Lower leg skin (tissue), 3 donors: ENCODE results near the gene MYO5A.

ENCODE experiments used
- POLR2A ChIP-seq, 2 donors: fragments of 450-650 bp; IDR thresholded peaks; one replicate each; pipeline ENCODE4 v1.6.1; 2016 to 2017; ENCODE audit warnings: antibody characterized with exemption in 2 of 2, mild to moderate bottlenecking in 1 of 2, moderate library complexity in 1 of 2
- TF ChIP-seq, protein P1 (sequence below), 3 donors: fragments of 450-650 bp; IDR thresholded peaks; one replicate each; pipeline ENCODE4 v1.5.1; 2016; ENCODE audit warnings: antibody characterized with exemption in 3 of 3, mild to moderate bottlenecking in 3 of 3, moderate library complexity in 2 of 3

DNA sequence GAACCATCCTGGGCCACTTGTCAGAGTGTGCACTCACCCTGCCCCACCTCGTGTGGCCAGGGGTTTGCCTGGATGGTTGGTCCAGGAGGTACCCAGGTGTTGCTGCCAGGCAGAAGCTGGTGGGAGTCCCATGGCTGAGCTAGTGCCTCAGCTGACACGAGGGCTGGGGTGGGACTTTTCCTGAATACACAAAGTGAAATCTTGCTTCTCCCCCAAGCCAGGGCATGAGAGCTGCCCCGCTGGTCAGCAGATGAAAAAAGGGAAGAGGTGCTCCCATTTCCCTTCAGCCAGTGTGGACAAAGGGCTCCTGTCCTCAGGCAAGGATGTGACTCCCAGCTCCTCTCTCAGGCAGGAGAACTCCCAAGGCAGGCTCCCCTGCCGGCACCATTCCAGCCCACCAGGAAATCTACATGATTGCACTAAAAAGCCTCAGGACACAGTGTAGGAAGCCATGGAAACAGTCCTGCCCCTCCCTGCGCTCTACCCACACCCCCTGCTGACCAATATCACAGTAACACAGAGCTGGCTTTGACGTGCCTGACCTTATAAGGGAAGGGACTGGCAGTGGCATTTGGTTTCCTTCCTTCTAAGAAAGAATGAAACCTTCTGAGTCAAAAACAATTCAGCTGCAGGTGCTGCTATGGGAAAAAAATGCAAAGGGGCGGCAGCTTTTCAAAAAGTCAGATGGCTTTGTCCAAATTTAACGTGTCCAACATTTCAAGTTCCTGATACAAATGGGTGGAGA lies 267.0 kb downstream of the MYO5A start:
- TF ChIP-seq, protein P1, sequence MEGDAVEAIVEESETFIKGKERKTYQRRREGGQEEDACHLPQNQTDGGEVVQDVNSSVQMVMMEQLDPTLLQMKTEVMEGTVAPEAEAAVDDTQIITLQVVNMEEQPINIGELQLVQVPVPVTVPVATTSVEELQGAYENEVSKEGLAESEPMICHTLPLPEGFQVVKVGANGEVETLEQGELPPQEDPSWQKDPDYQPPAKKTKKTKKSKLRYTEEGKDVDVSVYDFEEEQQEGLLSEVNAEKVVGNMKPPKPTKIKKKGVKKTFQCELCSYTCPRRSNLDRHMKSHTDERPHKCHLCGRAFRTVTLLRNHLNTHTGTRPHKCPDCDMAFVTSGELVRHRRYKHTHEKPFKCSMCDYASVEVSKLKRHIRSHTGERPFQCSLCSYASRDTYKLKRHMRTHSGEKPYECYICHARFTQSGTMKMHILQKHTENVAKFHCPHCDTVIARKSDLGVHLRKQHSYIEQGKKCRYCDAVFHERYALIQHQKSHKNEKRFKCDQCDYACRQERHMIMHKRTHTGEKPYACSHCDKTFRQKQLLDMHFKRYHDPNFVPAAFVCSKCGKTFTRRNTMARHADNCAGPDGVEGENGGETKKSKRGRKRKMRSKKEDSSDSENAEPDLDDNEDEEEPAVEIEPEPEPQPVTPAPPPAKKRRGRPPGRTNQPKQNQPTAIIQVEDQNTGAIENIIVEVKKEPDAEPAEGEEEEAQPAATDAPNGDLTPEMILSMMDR (IDR thresholded peaks at IDR 0.05): no peak
- TF ChIP-seq POLR2A (IDR thresholded peaks at IDR 0.05): no peak
